ENCODE data around the gene KRT32. TPM values are rescaled to one million over a fixed set of nuclear protein-coding genes. Genes with fewer than 3 reads are reported as not detected.

The KRT32 gene
- total and polyA plus RNA-seq, 2 donors from 2014 or later: not detected

DNA sequence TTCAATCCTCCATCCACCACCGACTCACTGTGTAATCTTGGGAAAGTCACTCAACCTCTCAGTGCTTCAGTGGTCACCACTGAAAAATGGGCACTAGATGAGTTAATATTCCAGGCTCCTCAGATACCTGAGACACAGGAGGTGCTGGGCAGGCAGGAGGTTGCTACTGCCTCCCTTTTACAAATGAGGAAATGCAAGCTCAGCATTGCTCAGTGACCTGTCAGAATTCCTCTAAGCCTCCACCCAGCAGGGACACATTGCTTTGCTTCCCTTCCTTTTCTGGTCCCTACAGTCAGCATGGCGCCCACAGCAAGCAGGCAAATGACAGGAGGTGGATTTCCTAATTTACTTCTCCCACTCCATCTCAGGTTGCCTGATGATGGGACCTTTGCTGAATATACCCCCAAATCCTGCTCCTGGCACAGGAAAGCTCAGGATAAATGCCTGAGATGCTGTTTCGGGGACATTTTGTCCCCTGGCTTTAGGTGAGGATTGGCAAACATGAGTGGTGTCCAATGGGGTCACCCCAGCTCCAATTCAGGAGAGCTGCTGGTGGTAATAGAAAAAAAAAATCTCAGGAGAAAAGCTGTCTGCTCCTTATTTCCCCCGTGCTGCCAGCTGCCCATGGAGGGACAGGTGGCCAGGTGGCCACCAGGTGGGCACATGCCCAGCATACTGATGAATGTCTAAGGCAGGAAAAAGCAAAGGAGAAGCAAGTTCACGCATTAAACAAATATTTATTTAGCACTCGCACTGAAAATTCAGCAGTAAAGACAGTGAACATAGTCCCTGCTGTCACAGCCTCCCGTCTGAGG is 43.3 kb upstream of the KRT32 start:
- Histone ChIP-seq H3K36me3 (ENCODE audit: control insufficient read depth in 2 of 3, insufficient read depth in 3 of 3, low read length in 3 of 3) (no peaks in the 10 kb centered on the region), H3K9me3 (ENCODE audit: control insufficient read depth in 2 of 3, insufficient read depth in 1 of 3, low read length in 3 of 3) (no peaks in the 10 kb centered on the region), H3K27me3 (ENCODE audit: control insufficient read depth, insufficient read depth, low read length) (no peaks in the 10 kb centered on the region), H3K27ac (ENCODE audit: low read depth in 2 of 2, low read length in 2 of 2) (no peak overlapping the region), H3K9ac (ENCODE audit: low read length in 3 of 3) (no peak overlapping the region), H3K4me3 (ENCODE audit: low read length in 3 of 3) (no peak overlapping the region), H3K4me1 (ENCODE audit: control insufficient read depth in 2 of 3, insufficient read depth in 2 of 3, low read depth in 1 of 3, low read length in 3 of 3) (peaks cover 0 to 4% (median 0%) of the 10 kb centered on the region in 3 donors)
- FAIRE-seq (no peak), DNase-seq (peak in 1 of 5 donors; percentile 49)
- intact Hi-C loops (cut with DNase I): no loop called here
- TF ChIP-seq, protein P1, sequence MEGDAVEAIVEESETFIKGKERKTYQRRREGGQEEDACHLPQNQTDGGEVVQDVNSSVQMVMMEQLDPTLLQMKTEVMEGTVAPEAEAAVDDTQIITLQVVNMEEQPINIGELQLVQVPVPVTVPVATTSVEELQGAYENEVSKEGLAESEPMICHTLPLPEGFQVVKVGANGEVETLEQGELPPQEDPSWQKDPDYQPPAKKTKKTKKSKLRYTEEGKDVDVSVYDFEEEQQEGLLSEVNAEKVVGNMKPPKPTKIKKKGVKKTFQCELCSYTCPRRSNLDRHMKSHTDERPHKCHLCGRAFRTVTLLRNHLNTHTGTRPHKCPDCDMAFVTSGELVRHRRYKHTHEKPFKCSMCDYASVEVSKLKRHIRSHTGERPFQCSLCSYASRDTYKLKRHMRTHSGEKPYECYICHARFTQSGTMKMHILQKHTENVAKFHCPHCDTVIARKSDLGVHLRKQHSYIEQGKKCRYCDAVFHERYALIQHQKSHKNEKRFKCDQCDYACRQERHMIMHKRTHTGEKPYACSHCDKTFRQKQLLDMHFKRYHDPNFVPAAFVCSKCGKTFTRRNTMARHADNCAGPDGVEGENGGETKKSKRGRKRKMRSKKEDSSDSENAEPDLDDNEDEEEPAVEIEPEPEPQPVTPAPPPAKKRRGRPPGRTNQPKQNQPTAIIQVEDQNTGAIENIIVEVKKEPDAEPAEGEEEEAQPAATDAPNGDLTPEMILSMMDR (IDR thresholded peaks at IDR 0.05; ENCODE audit: borderline replicate concordance, extremely low read depth, insufficient read depth): no peak

DNA sequence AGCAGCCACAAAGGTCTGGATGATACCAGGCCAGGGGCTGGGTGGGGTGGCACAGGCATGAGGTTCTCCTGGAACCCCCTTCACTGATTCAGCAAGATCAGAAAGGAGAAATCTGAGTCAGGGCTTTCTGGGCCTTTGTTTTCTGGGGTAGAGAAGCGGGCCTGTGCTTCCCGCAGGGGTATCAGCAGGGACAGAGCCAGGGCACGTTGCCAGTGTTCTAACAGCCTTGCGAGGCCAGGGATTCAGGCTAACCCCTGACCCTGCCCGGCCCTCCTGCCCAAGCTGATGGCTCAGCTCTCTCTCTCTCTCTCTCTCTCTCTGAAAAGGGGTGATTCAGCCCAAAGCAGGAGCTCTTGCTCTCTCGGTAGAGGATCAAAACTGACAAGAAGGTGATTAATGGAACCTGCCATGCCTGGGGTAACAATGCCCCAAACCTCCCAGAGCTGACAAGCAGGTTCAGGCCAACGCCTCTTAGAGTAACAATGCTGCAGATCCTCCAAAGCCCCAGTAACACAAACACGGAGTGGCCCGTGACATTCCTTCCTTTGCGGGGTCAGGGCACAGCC is 40.2 kb upstream of the KRT32 start:
- Histone ChIP-seq H3K9ac (ENCODE audit: low read length in 3 of 3) (no peak overlapping the region), H3K27me3 (ENCODE audit: control insufficient read depth, insufficient read depth, low read length) (no peaks in the 10 kb centered on the region), H3K36me3 (ENCODE audit: control insufficient read depth in 2 of 3, insufficient read depth in 3 of 3, low read length in 3 of 3) (no peaks in the 10 kb centered on the region), H3K4me1 (ENCODE audit: control insufficient read depth in 2 of 3, insufficient read depth in 2 of 3, low read depth in 1 of 3, low read length in 3 of 3) (peaks cover 0 to 4% (median 0%) of the 10 kb centered on the region in 3 donors), H3K4me3 (ENCODE audit: low read length in 3 of 3) (no peak overlapping the region), H3K9me3 (ENCODE audit: control insufficient read depth in 2 of 3, insufficient read depth in 1 of 3, low read length in 3 of 3) (no peaks in the 10 kb centered on the region), H3K27ac (ENCODE audit: low read depth in 2 of 2, low read length in 2 of 2) (no peak overlapping the region)
- DNase-seq (peak in 1 of 5 donors; percentile 31), FAIRE-seq (no peak)
- intact Hi-C loops (cut with DNase I): no loop called here
- TF ChIP-seq, protein P1 (IDR thresholded peaks at IDR 0.05; ENCODE audit: borderline replicate concordance, extremely low read depth, insufficient read depth): no peak

DNA sequence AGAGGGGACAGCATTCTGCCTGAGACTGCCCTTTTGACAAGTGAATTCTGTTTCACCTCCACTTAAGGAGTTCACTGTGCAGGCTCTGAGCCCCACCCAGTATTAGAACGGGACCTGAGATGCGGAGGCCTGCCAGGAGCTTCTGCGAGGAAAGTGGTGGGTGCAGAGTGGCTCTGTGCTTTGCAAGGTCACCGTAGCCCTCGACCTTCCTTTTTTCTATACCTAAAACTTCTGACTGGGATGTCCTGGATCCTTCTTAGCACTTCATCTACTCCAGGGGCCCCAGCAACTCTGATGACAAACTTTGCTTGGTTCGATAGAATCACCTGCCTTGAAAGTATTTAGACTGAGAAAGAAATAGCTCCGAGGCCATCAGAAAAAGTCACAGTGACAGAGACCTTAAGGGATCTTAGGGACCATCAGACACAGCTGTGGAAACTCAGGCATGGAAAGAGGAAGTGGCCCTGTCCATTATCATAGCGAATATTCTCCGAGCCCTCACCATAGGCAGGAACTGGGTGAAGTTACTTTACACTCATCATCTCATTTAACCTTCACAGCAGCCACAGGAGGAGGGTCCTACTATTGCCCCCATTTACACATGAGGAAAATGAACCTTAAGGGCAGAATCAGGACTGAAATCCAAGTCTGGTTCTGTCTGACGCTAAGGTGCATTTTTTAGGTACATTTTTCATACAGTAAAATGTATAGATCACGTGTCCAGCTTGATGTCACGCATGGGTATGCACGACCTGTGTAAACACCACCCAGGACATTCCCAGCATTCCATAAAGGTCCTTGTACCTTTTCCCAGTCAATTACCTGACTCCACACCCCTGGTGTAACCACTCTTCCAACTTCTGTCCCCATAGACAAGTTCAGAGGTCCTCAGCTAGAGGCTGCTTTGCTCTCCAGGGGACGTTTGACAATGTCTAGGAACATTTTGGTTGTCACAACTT is 38.9 kb upstream of the KRT32 start:
- Histone ChIP-seq H3K27ac (ENCODE audit: low read depth in 2 of 2, low read length in 2 of 2) (no peak overlapping the region), H3K9ac (ENCODE audit: low read length in 3 of 3) (no peak overlapping the region), H3K4me3 (ENCODE audit: low read length in 3 of 3) (no peak overlapping the region), H3K9me3 (ENCODE audit: control insufficient read depth in 2 of 3, insufficient read depth in 1 of 3, low read length in 3 of 3) (no peaks in the 10 kb centered on the region), H3K36me3 (ENCODE audit: control insufficient read depth in 2 of 3, insufficient read depth in 3 of 3, low read length in 3 of 3) (no peaks in the 10 kb centered on the region), H3K4me1 (ENCODE audit: control insufficient read depth in 2 of 3, insufficient read depth in 2 of 3, low read depth in 1 of 3, low read length in 3 of 3) (peaks cover 0 to 4% (median 0%) of the 10 kb centered on the region in 3 donors), H3K27me3 (ENCODE audit: control insufficient read depth, insufficient read depth, low read length) (no peaks in the 10 kb centered on the region)
- intact Hi-C loops (cut with DNase I): no loop called here
- FAIRE-seq: no peak
- DNase-seq: peak in 2 of 5 donors; percentile 38 to 40
- TF ChIP-seq, protein P1 (IDR thresholded peaks at IDR 0.05; ENCODE audit: borderline replicate concordance, extremely low read depth, insufficient read depth): no peak

All from kidney (tissue), 14 donors.